Keratinocyte (primary cell): Measurements from ENCODE around the gene DUSP10. TPM values are rescaled to one million over a fixed set of nuclear protein-coding genes. Genes with fewer than 3 reads are reported as not detected.

ENCODE experiments used
- DNase-seq: peaks from one replicate; pipeline ENCODE4 v3.0.0-alpha.2; 2011; ENCODE audit warnings: low read depth, missing footprints, low spot score
- FAIRE-seq: peaks from 2 replicates; lab custom pipeline; 2011; peaks lifted over from hg19 to GRCh38; lab: Jason Lieb, UNC
- H2AFZ ChIP-seq: 2 replicates; pipeline ENCODE4 v1.6.0; 2012; ENCODE audit warnings: low read length, control low read depth, inconsistent platforms; ENCODE audit not compliant: control insufficient read depth
- H3K27ac ChIP-seq: 2 replicates; pipeline ENCODE4 v1.5.1; 2011; ENCODE audit warnings: low read length; ENCODE audit not compliant: control insufficient read depth, insufficient read depth
- H3K27me3 ChIP-seq: 3 replicates; pipeline ENCODE4 v1.6.0; 2011; ENCODE audit warnings: low read length; ENCODE audit not compliant: control insufficient read depth, insufficient read depth; ENCODE audit errors: extremely low read depth
- H3K36me3 ChIP-seq, 2 experiments: 2 replicates in 1 of 2; 3 replicates in 1 of 2; pipeline ENCODE4 v1.5.1; 2011; ENCODE audit warnings: low read length in 2 of 2, mild to moderate bottlenecking in 1 of 2; ENCODE audit not compliant: control insufficient read depth in 2 of 2, insufficient read depth in 2 of 2; ENCODE audit errors: extremely low read depth in 1 of 2
- H3K4me1 ChIP-seq: 3 replicates; pipeline ENCODE4 v1.5.1; 2011; ENCODE audit warnings: low read length; ENCODE audit not compliant: control insufficient read depth, insufficient read depth; ENCODE audit errors: extremely low read depth
- H3K4me2 ChIP-seq: 3 replicates; pipeline ENCODE4 v1.6.0; 2011; ENCODE audit warnings: low read depth, low read length; ENCODE audit not compliant: control insufficient read depth, insufficient read depth; ENCODE audit errors: extremely low read depth
- H3K4me3 ChIP-seq, 3 experiments: fragments of 200-600 bp in 1 of 3; sonication (generic) in 1 of 3; 2 replicates in 2 of 3; 3 replicates in 1 of 3; pipeline ENCODE4 v1.5.1; 2011 to 2016; ENCODE audit warnings: low read length in 3 of 3, mild to moderate bottlenecking in 3 of 3, control low read depth in 2 of 3, inconsistent platforms in 1 of 3, low read depth in 1 of 3, mixed read lengths in 1 of 3, mixed run types in 1 of 3, moderate library complexity in 1 of 3; ENCODE audit not compliant: control insufficient read depth in 2 of 3, insufficient read depth in 2 of 3; ENCODE audit errors: extremely low read depth in 1 of 3
- H3K79me2 ChIP-seq: 2 replicates; pipeline ENCODE4 v1.6.0; 2012; ENCODE audit warnings: low read length; ENCODE audit not compliant: control insufficient read depth, insufficient read depth
- H3K9ac ChIP-seq: 3 replicates; pipeline ENCODE4 v1.6.0; 2011; ENCODE audit warnings: low read length; ENCODE audit not compliant: control insufficient read depth, insufficient read depth; ENCODE audit errors: extremely low read depth
- H3K9me1 ChIP-seq: 3 replicates; pipeline ENCODE4 v1.6.0; 2011; ENCODE audit warnings: low read length; ENCODE audit not compliant: control insufficient read depth, insufficient read depth; ENCODE audit errors: extremely low read depth
- H3K9me3 ChIP-seq: 2 replicates; pipeline ENCODE4 v1.5.1; 2012; ENCODE audit warnings: low read depth, low read length; ENCODE audit not compliant: control insufficient read depth
- H4K20me1 ChIP-seq: 3 replicates; pipeline ENCODE4 v1.6.0; 2011; ENCODE audit warnings: low read length; ENCODE audit not compliant: control insufficient read depth, insufficient read depth; ENCODE audit errors: extremely low read depth
- EZH2 ChIP-seq: IDR thresholded peaks from one replicate; pipeline ENCODE4 v1.6.1; 2012; ENCODE audit warnings: inconsistent platforms, mild to moderate bottlenecking, low read length, moderate library complexity
- dilution Hi-C: fragments of 300-500 bp; cut with MboI; formaldehyde crosslinking; loops from one replicate; pipeline ENCODE4 v1.7.0; 2020; ENCODE audit warnings: low sequenced_read_pairs; ENCODE audit not compliant: extremely low pct_ligation_motif_present
- polyA plus RNA-seq, 5 experiments: library from polyadenylated mRNA; depleted of rRNA in 3 of 5; stranded (reverse) in 3 of 5; stranded (forward) in 1 of 5; unstranded in 1 of 5; fragments of >200 nt; gene quantifications; 1 replicate in 1 of 5; 2 replicates in 3 of 5; 3 replicates in 1 of 5; pipeline versions ENCODE4 v1.2.1 to v1.2.3, GENCODE V29; 2011 to 2012; ENCODE audit warnings: missing spikeins in 2 of 5, low read depth in 1 of 5, low replicate concordance in 1 of 5
- TF ChIP-seq, protein P1 (sequence below), 3 experiments: IDR thresholded peaks in 1 of 3; conservative IDR thresholded peaks in 1 of 3; optimal IDR thresholded peaks in 1 of 3; 2 replicates in 2 of 3; 3 replicates in 1 of 3; pipeline versions ENCODE3 to v1.5.1; 2011; ENCODE audit warnings: low read length in 3 of 3, mild to moderate bottlenecking in 3 of 3, moderate library complexity in 2 of 3, control low read depth in 1 of 3, inconsistent platforms in 1 of 3; ENCODE audit not compliant: insufficient read depth in 2 of 3; ENCODE audit errors: extremely low read depth in 1 of 3

DUSP10 gene
- polyA plus RNA-seq, 1 donor (not counting 4 experiments of a cell fraction or from before 2014, with no cell fraction given), result 15.1 TPM

DNA sequence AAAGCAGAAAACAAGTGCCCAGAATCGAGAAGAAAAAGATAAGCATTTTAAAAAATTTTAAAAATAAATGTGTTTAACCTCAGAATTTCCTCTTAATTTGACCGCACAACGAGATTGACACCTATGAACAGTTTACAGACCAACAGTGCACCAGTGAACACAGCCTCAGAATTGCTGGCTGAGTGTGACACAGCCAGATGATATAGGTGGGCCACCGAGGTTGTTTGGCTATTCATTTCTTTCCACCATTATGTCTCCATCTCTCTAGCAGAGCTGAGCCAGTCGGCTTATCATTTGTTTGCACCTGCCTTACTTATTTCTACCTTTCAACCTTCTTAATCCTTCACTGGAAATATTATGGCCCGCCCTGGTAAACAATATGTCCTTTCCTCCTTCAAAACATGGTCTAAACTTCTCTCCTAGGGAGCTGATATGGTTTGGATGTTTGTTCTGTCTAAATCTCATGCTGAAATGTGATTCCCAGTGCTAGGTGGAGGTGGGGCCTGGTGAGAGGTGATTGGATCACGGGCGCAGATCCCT, 86.1 kb downstream of the DUSP10 start:
- TF ChIP-seq EZH2, result no peak
- TF ChIP-seq, protein P1, sequence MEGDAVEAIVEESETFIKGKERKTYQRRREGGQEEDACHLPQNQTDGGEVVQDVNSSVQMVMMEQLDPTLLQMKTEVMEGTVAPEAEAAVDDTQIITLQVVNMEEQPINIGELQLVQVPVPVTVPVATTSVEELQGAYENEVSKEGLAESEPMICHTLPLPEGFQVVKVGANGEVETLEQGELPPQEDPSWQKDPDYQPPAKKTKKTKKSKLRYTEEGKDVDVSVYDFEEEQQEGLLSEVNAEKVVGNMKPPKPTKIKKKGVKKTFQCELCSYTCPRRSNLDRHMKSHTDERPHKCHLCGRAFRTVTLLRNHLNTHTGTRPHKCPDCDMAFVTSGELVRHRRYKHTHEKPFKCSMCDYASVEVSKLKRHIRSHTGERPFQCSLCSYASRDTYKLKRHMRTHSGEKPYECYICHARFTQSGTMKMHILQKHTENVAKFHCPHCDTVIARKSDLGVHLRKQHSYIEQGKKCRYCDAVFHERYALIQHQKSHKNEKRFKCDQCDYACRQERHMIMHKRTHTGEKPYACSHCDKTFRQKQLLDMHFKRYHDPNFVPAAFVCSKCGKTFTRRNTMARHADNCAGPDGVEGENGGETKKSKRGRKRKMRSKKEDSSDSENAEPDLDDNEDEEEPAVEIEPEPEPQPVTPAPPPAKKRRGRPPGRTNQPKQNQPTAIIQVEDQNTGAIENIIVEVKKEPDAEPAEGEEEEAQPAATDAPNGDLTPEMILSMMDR (optimal IDR thresholded peaks at IDR 0.05 in 1 of 3, IDR thresholded peaks at IDR 0.05 in 1 of 3, conservative IDR thresholded peaks at IDR 0.05 in 1 of 3; ENCODE audit: extremely low read depth in 1 of 3, insufficient read depth in 2 of 3, low read length in 3 of 3), result no peak
- no peak overlapping the region for H3K27ac ChIP-seq
- no peak overlapping the region for H3K9ac ChIP-seq
- no peak for DNase-seq
- no peaks in the 10 kb centered on the region for H4K20me1 ChIP-seq
- no peak for FAIRE-seq
- no peak overlapping the region for H2AFZ ChIP-seq
- H3K9me1 ChIP-seq, result no peaks in the 10 kb centered on the region
- no peaks in the 10 kb centered on the region for H3K4me1 ChIP-seq
- dilution Hi-C loops, result no loop called here
- H3K4me2 ChIP-seq, result no peak overlapping the region
- no peaks in the 10 kb centered on the region for H3K9me3 ChIP-seq
- H3K4me3 ChIP-seq, result no peak overlapping the region
- H3K27me3 ChIP-seq, result no peaks in the 10 kb centered on the region
- H3K79me2 ChIP-seq, result no peaks in the 10 kb centered on the region
- H3K36me3 ChIP-seq, result no peaks in the 10 kb centered on the region
